ENCODE measurements around the gene MCEMP1.

The MCEMP1 gene

GRCh38 chr19:7636691-7637373, 40.1 kb upstream of the MCEMP1 start, which contains the start of gene STXBP2:
Gene STXBP2, plus strand, starts transcription at chr19:7637110. Its CDS starts 40 bp downstream, at chr19:7637150.
- no peak for TF ChIP-seq REST (IDR thresholded peaks at IDR 0.05; ENCODE audit: insufficient read depth in 1 of 2, low read depth in 2 of 2, low read length in 2 of 2)
- no peak for TF ChIP-seq TAF1 (IDR thresholded peaks at IDR 0.05; ENCODE audit: borderline replicate concordance, insufficient read depth, low read length)
- TF ChIP-seq FOXP2 (optimal IDR thresholded peaks at IDR 0.05; ENCODE audit: borderline replicate concordance, extremely low read depth, extremely low read length, insufficient read depth): no peak
- no peak for TF ChIP-seq SIN3A (IDR thresholded peaks at IDR 0.05; ENCODE audit: borderline replicate concordance, insufficient read depth, low read length)
- no peak for TF ChIP-seq POLR2AphosphoS5 (IDR thresholded peaks at IDR 0.05; ENCODE audit: low read depth, low read length)

GRCh38 chr19:7637374-7638256, 39.3 kb upstream of the MCEMP1 start:
- no peak for TF ChIP-seq TAF1 (IDR thresholded peaks at IDR 0.05; ENCODE audit: borderline replicate concordance, insufficient read depth, low read length)
- no peak for TF ChIP-seq FOXP2 (optimal IDR thresholded peaks at IDR 0.05; ENCODE audit: borderline replicate concordance, extremely low read depth, extremely low read length, insufficient read depth)
- TF ChIP-seq POLR2AphosphoS5 (IDR thresholded peaks at IDR 0.05; ENCODE audit: low read depth, low read length): no peak
- no peak for TF ChIP-seq SIN3A (IDR thresholded peaks at IDR 0.05; ENCODE audit: borderline replicate concordance, insufficient read depth, low read length)

GRCh38 chr19:7638802-7639465, 38.0 kb upstream of the MCEMP1 start:
- no peak for TF ChIP-seq FOXP2 (optimal IDR thresholded peaks at IDR 0.05; ENCODE audit: borderline replicate concordance, extremely low read depth, extremely low read length, insufficient read depth)
- TF ChIP-seq SIN3A (IDR thresholded peaks at IDR 0.05; ENCODE audit: borderline replicate concordance, insufficient read depth, low read length): no peak
- no peak for TF ChIP-seq POLR2AphosphoS5 (IDR thresholded peaks at IDR 0.05; ENCODE audit: low read depth, low read length)

GRCh38 chr19:7639863-7640348, 37.0 kb upstream of the MCEMP1 start:
- TF ChIP-seq POLR2AphosphoS5 (IDR thresholded peaks at IDR 0.05; ENCODE audit: low read depth, low read length) (no peak), REST (IDR thresholded peaks at IDR 0.05; ENCODE audit: insufficient read depth in 1 of 2, low read depth in 2 of 2, low read length in 2 of 2) (no peak), TAF1 (IDR thresholded peaks at IDR 0.05; ENCODE audit: borderline replicate concordance, insufficient read depth, low read length) (no peak), SIN3A (IDR thresholded peaks at IDR 0.05; ENCODE audit: borderline replicate concordance, insufficient read depth, low read length) (no peak), FOXP2 (optimal IDR thresholded peaks at IDR 0.05; ENCODE audit: borderline replicate concordance, extremely low read depth, extremely low read length, insufficient read depth) (no peak)

GRCh38 chr19:7640803-7641202, 36.1 kb upstream of the MCEMP1 start:
- TF ChIP-seq REST (IDR thresholded peaks at IDR 0.05; ENCODE audit: insufficient read depth in 1 of 2, low read depth in 2 of 2, low read length in 2 of 2) (no peak), POLR2AphosphoS5 (IDR thresholded peaks at IDR 0.05; ENCODE audit: low read depth, low read length) (no peak), TAF1 (IDR thresholded peaks at IDR 0.05; ENCODE audit: borderline replicate concordance, insufficient read depth, low read length) (no peak), SIN3A (IDR thresholded peaks at IDR 0.05; ENCODE audit: borderline replicate concordance, insufficient read depth, low read length) (no peak), FOXP2 (optimal IDR thresholded peaks at IDR 0.05; ENCODE audit: borderline replicate concordance, extremely low read depth, extremely low read length, insufficient read depth) (no peak)

Measured in PFSK-1 (cell line).